ENCODE data around the gene LIPM.

Gene LIPM

GRCh38 chr10:88802523-88803285 is at the start of gene LIPM:
LIPM (plus strand) TSS chr10:88802730; CDS start chr10:88802897, 167 bp downstream.
- DNase-seq (ENCODE audit: low read depth) = no peak

GRCh38 chr10:88754287-88754686 is 48.2 kb upstream of the LIPM start:
- DNase-seq (ENCODE audit: low read depth) = no peak

GRCh38 chr10:88755753-88756152 is 46.8 kb upstream of the LIPM start:
- DNase-seq (ENCODE audit: low read depth) = no peak

- no peak for DNase-seq (ENCODE audit: low read depth)
Measured at GRCh38 chr10:88756660-88757059, 45.9 kb upstream of the LIPM start.

GRCh38 chr10:88759366-88760101 is 43.0 kb upstream of the LIPM start, which contains the start of gene LIPN:
LIPN (plus strand) TSS chr10:88760020; CDS start chr10:88761406, 1,386 bp downstream.
- DNase-seq (ENCODE audit: low read depth) = no peak

- DNase-seq (ENCODE audit: low read depth) = no peak
Measured at GRCh38 chr10:88762906-88763305, 39.6 kb upstream of the LIPM start.

- no peak for DNase-seq (ENCODE audit: low read depth)
Measured at GRCh38 chr10:88763441-88763840, 39.1 kb upstream of the LIPM start.

- no peak for DNase-seq (ENCODE audit: low read depth)
Measured at GRCh38 chr10:88764110-88764509, 38.4 kb upstream of the LIPM start.

- no peak for DNase-seq (ENCODE audit: low read depth)
Measured at GRCh38 chr10:88765816-88766215, 36.7 kb upstream of the LIPM start.

- no peak for DNase-seq (ENCODE audit: low read depth)
Measured at GRCh38 chr10:88769384-88769783, 33.1 kb upstream of the LIPM start.

GRCh38 chr10:88781206-88781605 is 21.3 kb upstream of the LIPM start:
- DNase-seq (ENCODE audit: low read depth) = no peak

GRCh38 chr10:88782222-88782621 is 20.3 kb upstream of the LIPM start:
- no peak for DNase-seq (ENCODE audit: low read depth)

- DNase-seq (ENCODE audit: low read depth) = no peak
Measured at GRCh38 chr10:88783724-88784123, 18.8 kb upstream of the LIPM start.

- DNase-seq (ENCODE audit: low read depth) = no peak
Measured at GRCh38 chr10:88786032-88786770, 16.3 kb upstream of the LIPM start.

GRCh38 chr10:88787463-88787862 is 15.1 kb upstream of the LIPM start:
- no peak for DNase-seq (ENCODE audit: low read depth)

- DNase-seq (ENCODE audit: low read depth) = no peak
Measured at GRCh38 chr10:88788924-88789323, 13.6 kb upstream of the LIPM start.

- DNase-seq (ENCODE audit: low read depth) = no peak
Measured at GRCh38 chr10:88791924-88792323, 10.6 kb upstream of the LIPM start.

GRCh38 chr10:88792661-88793060 is 9.9 kb upstream of the LIPM start:
- DNase-seq (ENCODE audit: low read depth) = no peak

GRCh38 chr10:88793712-88794299 is 8.7 kb upstream of the LIPM start:
- DNase-seq (ENCODE audit: low read depth) = no peak

- DNase-seq (ENCODE audit: low read depth) = no peak
Measured at GRCh38 chr10:88794731-88795130, 7.8 kb upstream of the LIPM start.

- no peak for DNase-seq (ENCODE audit: low read depth)
Measured at GRCh38 chr10:88800152-88801125, 2.1 kb upstream of the LIPM start.
